SU-DHL-6 (cell line): Measurements from ENCODE around the gene SASS6.

Experiments used
- EZH2phosphoT487 ChIP-seq: fragments of 200-600 bp; sonication (generic), shearing (Covaris generic); conservative IDR thresholded peaks from 2 replicates; pipeline ENCODE4 v1.6.1; 2018; ENCODE audit warnings: mild to moderate bottlenecking, antibody characterized with exemption, low read length, moderate library complexity, mixed read lengths
- TF ChIP-seq, protein P1 (sequence below): fragments of 200-600 bp; sonication (generic); IDR thresholded peaks from one replicate; pipeline ENCODE4 v1.5.1; 2017; ENCODE audit warnings: antibody characterized with exemption, mild to moderate bottlenecking, low read length, moderate library complexity; ENCODE audit not compliant: insufficient read depth, poor library complexity, severe bottlenecking

DNA sequence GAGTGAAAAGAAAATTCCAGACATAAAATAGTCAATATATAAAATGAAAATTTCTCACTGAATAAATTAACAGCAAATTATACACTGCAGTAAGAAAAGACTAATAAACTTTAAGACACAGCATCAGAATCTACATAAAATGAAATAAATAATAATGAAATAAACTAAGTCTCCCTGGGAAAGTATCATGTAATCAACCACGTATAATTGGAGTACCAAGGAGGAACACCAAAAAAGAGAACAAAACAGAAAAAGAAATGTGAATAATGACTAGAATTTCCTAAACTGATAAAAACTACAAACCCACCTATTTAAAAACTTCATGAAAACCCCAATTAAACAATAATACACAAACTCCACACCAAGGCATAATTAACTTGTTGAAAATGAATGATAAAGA, 43.6 kb downstream of the SASS6 start:
- TF ChIP-seq, protein P1, sequence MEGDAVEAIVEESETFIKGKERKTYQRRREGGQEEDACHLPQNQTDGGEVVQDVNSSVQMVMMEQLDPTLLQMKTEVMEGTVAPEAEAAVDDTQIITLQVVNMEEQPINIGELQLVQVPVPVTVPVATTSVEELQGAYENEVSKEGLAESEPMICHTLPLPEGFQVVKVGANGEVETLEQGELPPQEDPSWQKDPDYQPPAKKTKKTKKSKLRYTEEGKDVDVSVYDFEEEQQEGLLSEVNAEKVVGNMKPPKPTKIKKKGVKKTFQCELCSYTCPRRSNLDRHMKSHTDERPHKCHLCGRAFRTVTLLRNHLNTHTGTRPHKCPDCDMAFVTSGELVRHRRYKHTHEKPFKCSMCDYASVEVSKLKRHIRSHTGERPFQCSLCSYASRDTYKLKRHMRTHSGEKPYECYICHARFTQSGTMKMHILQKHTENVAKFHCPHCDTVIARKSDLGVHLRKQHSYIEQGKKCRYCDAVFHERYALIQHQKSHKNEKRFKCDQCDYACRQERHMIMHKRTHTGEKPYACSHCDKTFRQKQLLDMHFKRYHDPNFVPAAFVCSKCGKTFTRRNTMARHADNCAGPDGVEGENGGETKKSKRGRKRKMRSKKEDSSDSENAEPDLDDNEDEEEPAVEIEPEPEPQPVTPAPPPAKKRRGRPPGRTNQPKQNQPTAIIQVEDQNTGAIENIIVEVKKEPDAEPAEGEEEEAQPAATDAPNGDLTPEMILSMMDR, result no peak
- no peak for TF ChIP-seq EZH2phosphoT487
